Activated naive CD8-positive, alpha-beta T cell treated with anti-CD3 and anti-CD28 coated beads for 36 hours (primary cell): ENCODE results near the gene STOX1. TPM values are rescaled to one million over a fixed set of nuclear protein-coding genes. Genes with fewer than 3 reads are reported as not detected.
"Not testable (repeated sequence)": the region's sequence is repeated elsewhere in the genome, so short reads cannot be mapped to it uniquely, and the experiment has no call there.

Source experiments
- DNase-seq: peaks from one replicate; pipeline ENCODE4 v3.0.0; 2021
- H3K27ac Mint-ChIP-seq: one replicate; pipeline ENCODE4 v1.8.0; 2022; ENCODE audit warnings: mild to moderate bottlenecking, moderate library complexity, mixed read lengths
- H3K27me3 Mint-ChIP-seq: one replicate; pipeline ENCODE4 v1.8.0; 2022; ENCODE audit warnings: mild to moderate bottlenecking, mixed read lengths
- H3K36me3 Mint-ChIP-seq: one replicate; pipeline ENCODE4 v1.8.0; 2021; ENCODE audit warnings: mild to moderate bottlenecking, mixed read lengths
- H3K4me1 Mint-ChIP-seq: one replicate; pipeline ENCODE4 v1.8.0; 2021; ENCODE audit warnings: mixed read lengths
- H3K4me3 Mint-ChIP-seq: one replicate; pipeline ENCODE4 v1.8.0; 2022; ENCODE audit warnings: mild to moderate bottlenecking, moderate library complexity, mixed read lengths
- H3K9me3 Mint-ChIP-seq: one replicate; pipeline ENCODE4 v1.8.0; 2022; ENCODE audit warnings: mixed read lengths
- total RNA-seq, 2 experiments: library from RNA; stranded (reverse); gene quantifications; one replicate each; pipeline ENCODE4 v1.2.3, GENCODE V29; 2021

STOX1 gene
- total RNA-seq, 2 experiments from 2014 or later = 0.35 to 0.64 TPM

DNA sequence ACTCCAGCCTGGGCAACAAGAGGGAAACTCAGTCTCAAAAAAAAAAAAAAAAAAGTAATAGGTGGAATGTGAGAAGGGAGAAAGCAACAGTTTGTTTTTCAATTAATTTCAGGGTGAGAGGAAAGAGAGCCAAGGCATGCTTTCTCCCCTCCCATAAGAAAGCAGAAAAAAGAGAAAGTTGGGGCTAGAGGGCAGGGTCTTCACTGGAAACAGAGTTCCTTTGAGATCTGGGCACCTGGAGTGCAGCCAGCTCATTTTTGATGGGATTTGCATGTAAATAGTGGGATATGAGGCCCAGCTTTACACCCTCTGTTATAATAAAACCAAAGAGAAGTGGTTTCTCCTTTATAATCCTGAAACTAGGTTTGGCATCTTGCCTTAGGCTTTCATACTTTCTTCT is 13.8 kb upstream of the STOX1 start:
- H3K4me1 Mint-ChIP-seq = no peaks in the 10 kb centered on the region
- peaks cover 4% of the 10 kb centered on the region for H3K27me3 Mint-ChIP-seq
- no peaks in the 10 kb centered on the region for H3K9me3 Mint-ChIP-seq
- no peaks in the 10 kb centered on the region for H3K36me3 Mint-ChIP-seq
- H3K4me3 Mint-ChIP-seq = no peak overlapping the region
- H3K27ac Mint-ChIP-seq = no peak overlapping the region
- no peak for DNase-seq

DNA sequence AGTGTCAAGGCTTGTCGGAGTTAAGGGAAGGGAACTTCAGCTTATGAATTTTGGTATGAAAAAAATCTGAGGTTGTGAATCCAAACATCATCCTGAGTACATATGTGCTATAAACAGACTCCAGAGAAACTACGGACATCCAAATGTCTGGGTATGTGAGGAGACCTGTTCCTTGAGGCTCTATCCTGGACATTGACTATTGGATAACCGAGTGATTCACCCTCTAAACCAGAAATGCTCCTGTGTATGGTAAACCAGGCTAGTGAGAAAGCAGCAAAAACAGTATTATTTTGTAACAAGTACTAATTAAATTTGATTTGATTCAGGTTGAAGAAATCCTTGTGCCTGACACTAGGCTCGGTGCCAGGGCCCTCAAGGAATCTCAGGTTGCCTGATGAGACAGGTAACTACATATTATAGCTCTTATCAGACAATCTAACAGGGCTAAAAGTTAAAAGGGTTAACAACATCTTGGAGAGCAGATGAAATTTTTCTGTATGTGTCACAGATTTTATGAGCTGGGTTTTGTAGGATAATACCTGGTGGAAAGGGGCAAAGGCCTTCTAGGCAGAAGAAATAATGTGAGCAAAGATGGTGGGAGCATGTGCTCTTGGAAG is 10.4 kb upstream of the STOX1 start:
- Mint-ChIP-seq H3K27ac (no peak overlapping the region), H3K9me3 (no peaks in the 10 kb centered on the region), H3K27me3 (peaks cover under 1% of the 10 kb centered on the region), H3K36me3 (no peaks in the 10 kb centered on the region), H3K4me3 (no peak overlapping the region), H3K4me1 (no peaks in the 10 kb centered on the region)
- no peak for DNase-seq

DNA sequence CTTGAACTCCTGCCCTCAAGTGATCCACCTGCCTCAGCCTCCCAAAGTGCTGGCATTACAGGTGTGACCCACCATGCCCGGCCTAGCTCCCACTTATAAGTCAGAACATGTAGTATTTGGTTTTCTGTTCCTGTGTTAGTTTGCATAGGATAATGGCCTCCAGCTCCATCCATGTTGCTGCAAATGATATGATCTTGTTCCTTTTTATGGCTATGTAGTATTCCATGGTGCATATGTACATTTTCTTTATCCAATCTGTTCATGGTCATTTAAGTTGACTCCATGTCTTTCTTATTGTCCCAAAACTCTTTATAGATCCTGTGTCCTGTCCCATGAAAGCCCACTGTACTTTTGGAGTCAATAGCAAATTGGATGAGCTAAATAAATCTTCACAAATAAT is 7.0 kb upstream of the STOX1 start:
- not testable (repeated sequence) for H3K27ac Mint-ChIP-seq, DNase-seq, H3K27me3 Mint-ChIP-seq, H3K9me3 Mint-ChIP-seq, H3K4me3 Mint-ChIP-seq, H3K36me3 Mint-ChIP-seq, H3K4me1 Mint-ChIP-seq

DNA sequence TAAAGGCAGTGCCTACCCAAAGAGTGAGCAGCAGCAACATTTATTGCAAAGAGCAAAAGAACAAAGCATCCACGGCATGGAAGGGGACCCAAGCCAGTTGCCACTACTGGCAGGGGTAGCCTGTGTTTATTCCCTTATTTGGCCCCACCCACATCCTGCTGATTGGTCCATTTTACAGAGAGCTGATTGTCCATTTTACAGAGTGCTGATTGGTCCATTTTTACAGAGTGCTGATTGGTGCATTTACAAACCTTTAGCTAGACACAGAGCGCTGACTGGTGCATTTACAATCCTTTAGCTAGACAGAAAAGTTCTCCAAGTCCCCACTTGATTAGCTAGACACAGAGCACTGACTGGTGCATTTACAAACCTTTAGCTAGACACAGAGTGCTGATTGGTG is 4.7 kb upstream of the STOX1 start:
- not testable (repeated sequence) for H3K9me3 Mint-ChIP-seq, H3K27ac Mint-ChIP-seq, H3K4me1 Mint-ChIP-seq, H3K27me3 Mint-ChIP-seq, DNase-seq, H3K36me3 Mint-ChIP-seq, H3K4me3 Mint-ChIP-seq

DNA sequence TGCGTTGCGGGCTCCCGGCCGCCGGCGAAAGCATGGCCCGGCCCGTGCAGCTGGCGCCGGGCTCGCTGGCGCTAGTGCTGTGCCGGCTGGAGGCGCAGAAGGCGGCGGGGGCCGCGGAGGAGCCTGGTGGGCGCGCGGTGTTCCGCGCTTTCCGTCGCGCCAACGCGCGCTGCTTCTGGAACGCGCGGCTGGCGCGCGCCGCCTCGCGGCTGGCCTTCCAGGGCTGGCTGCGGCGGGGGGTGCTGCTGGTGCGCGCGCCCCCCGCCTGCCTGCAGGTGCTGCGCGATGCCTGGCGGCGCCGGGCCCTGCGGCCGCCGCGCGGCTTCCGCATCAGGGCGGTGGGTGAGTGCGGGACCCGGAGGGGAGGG is 245 bp downstream of the STOX1 start:
- not testable (repeated sequence) for H3K4me3 Mint-ChIP-seq, H3K9me3 Mint-ChIP-seq, DNase-seq, H3K4me1 Mint-ChIP-seq, H3K27ac Mint-ChIP-seq, H3K36me3 Mint-ChIP-seq
- H3K27me3 Mint-ChIP-seq = peaks cover 16% of the 10 kb centered on the region

DNA sequence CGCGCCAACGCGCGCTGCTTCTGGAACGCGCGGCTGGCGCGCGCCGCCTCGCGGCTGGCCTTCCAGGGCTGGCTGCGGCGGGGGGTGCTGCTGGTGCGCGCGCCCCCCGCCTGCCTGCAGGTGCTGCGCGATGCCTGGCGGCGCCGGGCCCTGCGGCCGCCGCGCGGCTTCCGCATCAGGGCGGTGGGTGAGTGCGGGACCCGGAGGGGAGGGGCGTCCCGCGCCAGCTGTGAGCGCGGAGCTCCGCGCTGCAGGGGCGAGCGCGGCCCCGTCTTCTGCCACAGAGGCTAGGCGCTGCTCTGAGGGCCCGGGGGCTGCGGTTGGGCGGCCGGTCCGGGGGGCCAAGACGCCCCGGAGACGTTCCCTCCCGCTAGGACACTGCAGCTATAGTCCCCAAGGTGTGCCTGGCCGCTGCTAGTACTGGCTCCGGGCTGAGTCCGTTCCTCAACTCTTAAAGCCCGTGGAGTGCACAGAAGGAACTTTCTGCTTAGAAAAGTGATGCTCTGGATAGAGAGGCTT is 811 bp downstream of the STOX1 start:
- H3K27ac Mint-ChIP-seq, H3K9me3 Mint-ChIP-seq, H3K36me3 Mint-ChIP-seq, H3K4me1 Mint-ChIP-seq: not testable (repeated sequence)
- Mint-ChIP-seq H3K4me3 (peak overlapping the region; percentile 22), H3K27me3 (peaks cover 16% of the 10 kb centered on the region)
- DNase-seq = peak; percentile 20

DNA sequence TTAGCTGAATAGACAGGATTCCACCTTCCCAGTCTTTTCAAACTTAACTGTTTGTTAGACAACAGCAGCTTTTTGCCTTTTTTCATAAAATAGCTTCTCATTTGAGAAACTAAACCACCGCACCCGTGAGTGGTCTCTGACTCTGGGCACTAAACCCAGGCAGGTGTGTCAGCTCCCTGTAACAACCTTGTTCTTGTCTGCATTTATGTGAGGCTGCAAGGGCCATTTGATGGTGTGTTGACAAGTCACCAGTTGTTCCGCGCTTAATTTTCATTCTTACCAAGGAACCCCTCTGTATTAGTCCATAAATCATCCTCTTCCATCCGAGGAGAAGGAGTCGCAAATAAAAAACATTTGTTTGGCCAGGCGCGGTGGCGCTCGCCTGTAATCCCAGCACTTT is 1.5 kb downstream of the STOX1 start:
- no peaks in the 10 kb centered on the region for H3K36me3 Mint-ChIP-seq
- peaks cover 5% of the 10 kb centered on the region for H3K4me1 Mint-ChIP-seq
- H3K27ac Mint-ChIP-seq = no peak overlapping the region
- peaks cover 16% of the 10 kb centered on the region for H3K27me3 Mint-ChIP-seq
- no peaks in the 10 kb centered on the region for H3K9me3 Mint-ChIP-seq
- no peak for DNase-seq
- no peak overlapping the region for H3K4me3 Mint-ChIP-seq

DNA sequence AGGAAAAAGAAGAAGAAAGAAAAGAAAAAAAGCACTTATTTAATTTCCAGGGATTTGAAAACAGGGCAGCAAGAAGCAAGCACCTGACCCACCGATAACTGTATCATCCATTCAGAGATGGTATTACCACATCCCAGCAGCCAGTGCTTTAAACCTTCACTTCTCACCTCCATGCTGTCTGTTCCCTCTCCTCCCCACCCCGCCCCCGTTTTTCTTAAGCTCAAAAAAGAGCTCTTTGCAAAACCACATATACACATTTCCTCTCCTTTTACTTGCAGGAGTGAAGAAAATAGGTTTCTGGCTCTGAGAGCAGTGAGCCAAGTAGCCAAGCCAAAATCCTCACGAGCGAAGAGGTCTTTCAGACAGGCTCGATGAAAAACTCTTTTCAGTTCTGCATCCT is 2.2 kb downstream of the STOX1 start:
- Mint-ChIP-seq H3K9me3 (no peaks in the 10 kb centered on the region), H3K4me3 (no peak overlapping the region), H3K27me3 (peaks cover 16% of the 10 kb centered on the region), H3K27ac (no peak overlapping the region), H3K4me1 (peaks cover 5% of the 10 kb centered on the region), H3K36me3 (no peaks in the 10 kb centered on the region)
- DNase-seq = no peak

DNA sequence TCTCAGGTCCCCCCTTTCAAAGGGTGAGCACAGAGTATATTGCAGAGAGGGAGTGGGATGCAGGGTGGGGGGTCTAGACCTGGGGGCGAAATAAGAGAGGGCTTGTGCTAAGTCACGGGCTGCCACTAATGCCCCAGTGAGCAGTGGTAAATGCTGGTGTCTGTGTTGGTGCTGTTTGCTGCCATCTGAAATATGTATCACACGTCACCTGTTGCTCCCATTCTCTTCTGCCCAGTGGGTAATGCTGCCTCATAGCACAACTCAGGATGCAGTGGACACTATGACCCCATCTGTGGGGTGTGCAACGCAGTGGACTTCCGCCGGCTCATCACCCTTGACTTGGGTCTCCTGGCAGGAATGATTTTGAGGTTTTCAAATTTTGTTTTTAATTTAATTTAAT is 2.6 kb downstream of the STOX1 start:
- no peaks in the 10 kb centered on the region for H3K36me3 Mint-ChIP-seq
- H3K9me3 Mint-ChIP-seq = no peaks in the 10 kb centered on the region
- no peak overlapping the region for H3K27ac Mint-ChIP-seq
- H3K4me3 Mint-ChIP-seq = no peak overlapping the region
- no peak for DNase-seq
- peaks cover 5% of the 10 kb centered on the region for H3K4me1 Mint-ChIP-seq
- H3K27me3 Mint-ChIP-seq = peaks cover 16% of the 10 kb centered on the region

DNA sequence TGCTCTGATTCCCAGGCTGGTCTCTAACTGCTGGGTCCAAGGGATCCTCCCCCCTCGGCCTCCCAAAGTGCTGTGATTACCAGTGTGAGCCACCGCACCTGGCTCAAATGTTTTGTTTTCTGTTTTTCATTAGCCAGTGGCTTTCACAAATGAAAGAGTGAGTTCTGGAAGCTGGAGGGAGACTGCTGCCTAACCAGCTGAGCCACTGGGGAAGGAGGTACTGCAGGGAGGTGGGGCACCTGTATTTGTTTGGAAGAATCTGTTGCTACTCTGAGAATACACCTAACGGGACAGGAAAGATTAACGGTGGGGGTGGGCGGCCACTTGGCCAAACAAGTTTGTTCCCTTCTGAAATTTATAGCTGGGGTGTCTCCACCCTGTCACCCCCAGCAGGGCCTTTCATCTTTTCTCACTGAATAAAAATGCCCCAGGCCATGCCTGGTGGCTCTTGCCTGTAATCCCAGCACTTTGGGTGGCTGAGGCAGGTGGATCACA is 4.7 kb downstream of the STOX1 start:
- no peak for DNase-seq
- Mint-ChIP-seq H3K36me3 (no peaks in the 10 kb centered on the region), H3K27ac (no peak overlapping the region), H3K9me3 (no peaks in the 10 kb centered on the region), H3K27me3 (peaks cover 10% of the 10 kb centered on the region), H3K4me1 (peaks cover 5% of the 10 kb centered on the region), H3K4me3 (no peak overlapping the region)

DNA sequence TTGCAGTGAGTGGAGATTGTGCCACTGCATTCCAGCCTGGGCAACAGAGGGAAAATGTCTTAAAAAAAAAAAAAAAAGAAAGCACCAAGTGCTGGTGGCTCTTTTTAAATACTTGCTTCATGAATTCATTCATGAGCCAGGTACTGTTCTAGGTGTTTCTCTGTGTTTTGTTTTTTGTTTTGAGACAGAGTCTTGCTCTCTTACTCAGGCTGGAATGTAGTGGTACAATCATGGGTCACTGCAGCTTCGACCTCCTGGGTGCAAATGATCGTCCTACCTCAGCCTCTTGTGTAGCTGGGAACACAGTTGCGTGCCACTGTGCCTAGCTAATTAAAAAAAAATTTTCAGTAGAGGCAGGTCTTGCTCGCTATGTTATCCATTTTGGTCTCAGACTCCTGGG is 5.3 kb downstream of the STOX1 start:
- Mint-ChIP-seq H3K27ac (no peak overlapping the region), H3K4me3 (no peak overlapping the region), H3K9me3 (no peaks in the 10 kb centered on the region), H3K27me3 (peaks cover 10% of the 10 kb centered on the region), H3K4me1 (peaks cover 5% of the 10 kb centered on the region), H3K36me3 (no peaks in the 10 kb centered on the region)
- DNase-seq = no peak

DNA sequence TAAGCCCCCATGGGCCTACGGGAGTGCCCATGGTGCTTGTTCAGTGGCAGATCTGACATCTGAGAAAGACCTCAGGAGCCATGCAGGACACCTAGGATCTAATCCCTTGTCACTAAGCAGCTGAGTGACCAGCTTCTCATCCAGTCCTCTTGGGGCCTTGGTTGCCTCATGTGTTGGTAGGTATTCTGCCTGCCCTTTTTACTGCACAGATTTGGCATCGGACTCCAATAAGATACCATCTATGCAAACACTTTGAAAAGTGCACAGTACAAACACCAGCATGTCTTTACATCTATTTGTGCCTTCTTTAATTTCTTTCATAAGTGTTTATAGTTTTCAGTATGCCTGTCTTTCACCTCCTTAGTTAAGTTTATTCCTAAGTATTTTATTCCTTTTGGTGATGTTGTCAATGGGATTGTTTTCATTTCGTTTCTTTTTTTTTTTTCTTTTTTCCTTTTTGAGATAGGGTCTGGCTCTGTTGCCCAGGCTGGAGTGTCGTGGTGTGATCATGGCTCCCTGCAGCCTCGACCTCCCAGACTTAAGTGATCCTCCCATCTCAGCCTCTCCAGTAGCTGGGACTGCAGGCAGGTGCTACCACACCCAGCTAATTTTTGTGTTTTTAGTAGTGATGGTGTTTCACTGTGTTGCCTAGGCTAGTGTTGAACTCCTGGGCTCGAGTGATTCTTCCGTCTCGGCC is 10.4 kb downstream of the STOX1 start:
- DNase-seq = no peak
- Mint-ChIP-seq H3K36me3 (no peaks in the 10 kb centered on the region), H3K9me3 (no peaks in the 10 kb centered on the region), H3K4me1 (no peaks in the 10 kb centered on the region), H3K27ac (no peak overlapping the region), H3K27me3 (no peaks in the 10 kb centered on the region), H3K4me3 (no peak overlapping the region)

DNA sequence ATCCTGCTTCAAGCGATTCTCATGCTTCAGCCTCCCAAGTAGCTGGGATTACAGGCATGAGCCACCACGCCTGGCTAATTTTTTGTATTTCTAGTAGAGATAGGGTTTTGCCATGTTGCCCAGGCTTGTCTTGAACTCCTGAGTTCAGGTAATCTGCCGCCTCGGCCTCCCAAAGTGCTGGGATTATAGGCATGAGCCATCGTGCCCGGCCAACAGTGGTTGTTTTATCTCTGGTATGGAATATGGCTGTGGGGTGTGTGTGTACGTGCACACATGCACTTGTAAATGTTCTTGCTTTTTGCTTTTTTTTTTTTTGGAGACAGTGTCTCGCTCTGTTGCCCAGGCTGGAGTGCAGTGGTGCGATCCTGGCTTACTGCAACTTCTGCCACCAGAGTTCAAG is 13.3 kb downstream of the STOX1 start:
- H3K4me1 Mint-ChIP-seq = not testable (repeated sequence)

DNA sequence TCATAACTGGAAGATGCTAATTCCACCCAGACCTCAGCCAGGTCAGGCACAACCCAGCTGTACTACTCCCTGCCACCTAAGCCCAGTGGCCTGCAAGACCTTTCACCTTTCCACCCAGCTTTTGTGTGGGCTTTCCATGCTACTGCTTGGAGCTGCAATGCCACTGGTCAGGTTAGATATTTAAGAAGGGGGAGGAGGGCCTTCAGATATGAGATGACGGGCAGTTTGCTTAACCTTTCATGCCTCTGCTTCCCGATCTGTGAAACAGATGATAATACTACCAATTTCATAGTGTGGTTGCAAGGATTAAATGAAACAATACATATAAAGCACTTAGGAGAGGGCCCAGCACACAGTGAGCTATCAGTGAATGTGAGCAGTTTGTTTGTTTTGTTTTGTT is 20.9 kb downstream of the STOX1 start:
- no peaks in the 10 kb centered on the region for H3K27me3 Mint-ChIP-seq
- no peaks in the 10 kb centered on the region for H3K9me3 Mint-ChIP-seq
- no peaks in the 10 kb centered on the region for H3K36me3 Mint-ChIP-seq
- DNase-seq = no peak
- no peaks in the 10 kb centered on the region for H3K4me1 Mint-ChIP-seq
- H3K27ac Mint-ChIP-seq = no peak overlapping the region
- no peak overlapping the region for H3K4me3 Mint-ChIP-seq

More for the DNA sequence above, 13.3 kb downstream of the STOX1 start:
- H3K4me3 Mint-ChIP-seq, H3K27ac Mint-ChIP-seq, H3K9me3 Mint-ChIP-seq, DNase-seq, H3K27me3 Mint-ChIP-seq, H3K36me3 Mint-ChIP-seq: not testable (repeated sequence)

DNA sequence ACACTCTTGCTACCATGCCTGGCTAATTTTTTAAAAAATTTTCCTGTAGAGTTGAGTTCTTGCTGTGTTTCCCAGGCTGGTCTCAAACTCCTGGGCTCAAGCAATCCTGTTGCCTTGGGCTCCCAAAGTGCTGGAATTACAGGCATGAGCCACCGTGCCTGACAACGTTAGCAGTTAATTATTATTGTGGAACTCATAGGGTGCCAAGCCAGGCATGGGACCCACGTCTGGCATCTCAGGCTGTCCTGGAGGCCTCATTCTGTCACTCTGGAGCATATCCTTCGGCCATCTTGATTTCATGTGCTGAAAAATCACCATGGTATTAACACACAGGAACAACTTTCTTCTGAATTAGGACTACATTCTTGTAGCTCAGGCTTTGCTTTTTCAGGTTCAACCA is 21.5 kb downstream of the STOX1 start:
- Mint-ChIP-seq H3K27me3 (no peaks in the 10 kb centered on the region), H3K4me3 (no peak overlapping the region), H3K27ac (no peak overlapping the region)

DNA sequence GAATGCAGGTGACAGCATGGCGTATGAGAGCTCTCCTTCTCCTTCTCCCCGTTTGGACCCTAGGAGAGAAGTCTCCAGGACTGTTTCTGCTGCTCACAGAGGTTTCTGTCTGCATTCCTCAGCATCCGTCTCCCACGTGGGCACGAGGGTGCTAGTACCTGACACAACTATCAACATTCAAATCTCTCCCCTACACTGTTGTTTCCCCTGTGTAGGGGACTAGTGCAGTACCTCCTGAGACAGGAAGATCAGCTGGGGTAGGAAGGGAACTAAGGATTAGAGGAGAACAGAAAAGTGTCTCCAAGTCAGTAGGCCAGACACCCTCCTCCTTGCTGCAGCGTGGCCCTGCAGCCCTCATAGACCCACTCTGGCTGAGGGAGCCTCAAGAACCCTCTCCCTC is 29.0 kb downstream of the STOX1 start:
- Mint-ChIP-seq H3K27ac (no peak overlapping the region), H3K36me3 (peaks cover 11% of the 10 kb centered on the region), H3K4me3 (no peak overlapping the region), H3K27me3 (no peaks in the 10 kb centered on the region), H3K4me1 (no peaks in the 10 kb centered on the region), H3K9me3 (peaks cover 16% of the 10 kb centered on the region)
- no peak for DNase-seq

More for the DNA sequence above, 21.5 kb downstream of the STOX1 start:
- DNase-seq = no peak
- Mint-ChIP-seq H3K36me3 (no peaks in the 10 kb centered on the region), H3K9me3 (no peaks in the 10 kb centered on the region), H3K4me1 (no peaks in the 10 kb centered on the region)
